GM19043 (cell line): Measurements from ENCODE around the gene ARSA.

Experiments
- ATAC-seq: cut with Tn5 transposase; IDR thresholded peaks from one replicate; pipeline ENCODE4 v1.9.1; 2021; ENCODE audit warnings: low read depth; ENCODE audit not compliant: unreplicated experiment

Gene ARSA

DNA sequence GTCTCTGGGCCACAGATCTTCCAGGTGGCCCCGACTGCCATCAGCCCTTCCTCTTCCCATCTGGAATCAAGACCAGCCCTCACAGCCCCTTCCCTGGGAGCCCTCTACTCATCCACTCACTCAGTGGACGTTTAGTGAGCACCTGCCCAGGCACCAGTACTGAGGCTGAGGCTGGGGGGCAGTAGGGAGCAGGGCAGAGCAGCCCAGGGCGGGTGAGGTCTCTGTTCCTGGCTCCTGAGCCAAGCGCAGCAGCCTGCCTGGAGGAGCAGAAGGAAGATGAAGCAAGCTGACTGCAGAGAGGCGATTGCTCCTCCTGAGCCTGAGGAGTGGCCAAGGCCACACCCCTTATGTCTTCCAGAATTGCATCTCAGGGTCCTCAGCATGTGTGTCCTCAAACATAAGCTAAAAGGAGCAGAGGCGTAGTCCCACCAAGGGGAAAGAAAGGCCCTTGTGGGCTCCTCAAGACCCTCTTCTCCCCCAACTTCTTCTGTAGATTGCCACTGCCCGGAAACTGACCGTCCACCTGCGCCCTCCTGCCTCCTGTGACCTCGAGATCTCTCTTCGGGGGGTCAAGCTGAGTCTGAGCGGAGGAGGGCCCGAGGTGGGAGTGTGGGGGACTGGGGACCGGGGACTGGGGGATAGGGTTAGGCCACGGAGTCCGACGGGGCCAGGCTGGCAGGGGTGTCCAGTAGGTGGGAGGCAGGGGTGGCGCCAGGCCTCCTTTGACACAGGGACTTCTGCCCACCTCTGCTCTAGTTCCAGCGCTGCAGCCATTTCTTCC, 21.6 kb downstream of the ARSA start:
- no peak for ATAC-seq

DNA sequence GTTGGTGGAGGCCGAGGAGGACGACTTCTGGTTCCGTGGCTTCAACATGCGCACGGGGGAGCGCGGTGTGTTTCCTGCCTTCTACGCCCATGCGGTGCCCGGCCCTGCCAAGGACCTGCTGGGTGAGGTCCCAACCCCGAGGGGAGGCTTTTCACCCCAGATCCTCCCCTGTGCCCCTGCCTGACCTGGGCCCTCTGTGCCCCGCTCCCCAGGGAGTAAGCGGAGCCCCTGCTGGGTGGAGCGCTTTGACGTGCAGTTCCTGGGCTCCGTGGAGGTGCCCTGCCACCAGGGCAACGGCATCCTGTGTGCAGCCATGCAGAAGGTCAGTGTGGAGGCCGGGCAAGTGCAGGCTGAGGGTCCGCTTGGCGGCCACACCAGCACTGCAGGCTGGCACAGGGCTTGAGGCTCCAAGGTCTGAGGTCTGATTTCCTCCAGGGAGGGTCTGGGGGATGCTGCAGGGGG, 22.3 kb downstream of the ARSA start:
- ATAC-seq, result no peak

DNA sequence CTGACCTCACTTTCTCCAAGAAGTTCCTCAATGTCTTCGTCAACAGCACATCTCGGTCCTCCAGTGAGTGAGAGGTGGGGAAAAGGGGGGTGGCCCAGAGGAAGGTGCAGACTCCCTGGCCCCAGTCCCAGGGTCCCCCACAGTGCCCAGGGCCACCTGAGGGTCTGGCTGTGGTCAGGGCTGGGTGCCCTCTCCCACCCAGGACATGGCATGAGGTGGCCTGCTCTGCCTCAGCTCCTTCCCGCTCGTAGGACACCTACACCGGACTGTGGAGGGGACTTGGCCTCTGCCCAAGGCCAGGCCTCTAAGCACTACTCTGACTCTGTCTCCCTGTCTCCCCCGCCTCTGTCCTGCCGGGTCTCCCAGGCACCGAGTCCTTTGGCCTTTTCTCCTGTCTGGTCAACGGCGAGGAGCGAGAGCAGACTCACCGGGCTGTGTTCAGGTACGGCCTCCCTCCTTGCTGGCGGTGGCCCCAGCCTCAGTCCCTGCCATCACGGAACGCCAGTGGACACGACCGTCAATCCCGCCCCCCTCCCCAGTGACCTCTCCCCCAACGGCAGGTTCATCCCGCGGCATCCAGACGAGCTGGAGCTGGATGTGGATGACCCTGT, 22.8 kb downstream of the ARSA start:
- ATAC-seq, result no peak

DNA sequence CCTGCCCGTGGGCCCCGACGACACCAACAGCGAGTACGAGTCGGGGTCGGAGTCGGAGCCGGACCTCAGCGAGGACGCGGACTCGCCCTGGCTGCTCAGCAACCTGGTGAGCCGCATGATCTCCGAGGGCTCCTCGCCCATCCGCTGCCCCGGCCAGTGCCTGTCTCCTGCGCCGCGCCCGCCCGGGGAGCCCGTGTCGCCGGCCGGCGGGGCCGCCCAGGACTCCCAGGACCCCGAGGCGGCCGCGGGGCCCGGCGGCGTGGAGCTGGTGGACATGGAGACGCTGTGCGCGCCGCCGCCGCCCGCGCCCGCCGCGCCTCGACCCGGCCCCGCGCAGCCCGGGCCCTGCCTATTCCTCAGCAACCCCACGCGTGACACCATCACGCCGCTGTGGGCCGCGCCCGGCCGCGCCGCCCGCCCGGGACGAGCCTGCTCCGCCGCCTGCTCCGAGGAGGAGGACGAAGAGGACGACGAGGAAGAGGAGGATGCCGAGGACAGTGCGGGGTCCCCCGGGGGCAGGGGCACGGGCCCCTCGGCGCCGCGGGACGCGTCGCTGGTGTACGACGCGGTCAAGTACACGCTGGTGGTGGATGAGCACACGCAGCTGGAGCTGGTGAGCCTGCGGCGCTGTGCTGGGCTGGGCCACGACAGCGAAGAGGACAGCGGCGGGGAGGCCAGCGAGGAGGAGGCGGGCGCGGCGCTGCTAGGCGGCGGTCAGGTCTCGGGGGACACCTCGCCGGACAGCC, 23.5 kb downstream of the ARSA start:
- no peak for ATAC-seq

DNA sequence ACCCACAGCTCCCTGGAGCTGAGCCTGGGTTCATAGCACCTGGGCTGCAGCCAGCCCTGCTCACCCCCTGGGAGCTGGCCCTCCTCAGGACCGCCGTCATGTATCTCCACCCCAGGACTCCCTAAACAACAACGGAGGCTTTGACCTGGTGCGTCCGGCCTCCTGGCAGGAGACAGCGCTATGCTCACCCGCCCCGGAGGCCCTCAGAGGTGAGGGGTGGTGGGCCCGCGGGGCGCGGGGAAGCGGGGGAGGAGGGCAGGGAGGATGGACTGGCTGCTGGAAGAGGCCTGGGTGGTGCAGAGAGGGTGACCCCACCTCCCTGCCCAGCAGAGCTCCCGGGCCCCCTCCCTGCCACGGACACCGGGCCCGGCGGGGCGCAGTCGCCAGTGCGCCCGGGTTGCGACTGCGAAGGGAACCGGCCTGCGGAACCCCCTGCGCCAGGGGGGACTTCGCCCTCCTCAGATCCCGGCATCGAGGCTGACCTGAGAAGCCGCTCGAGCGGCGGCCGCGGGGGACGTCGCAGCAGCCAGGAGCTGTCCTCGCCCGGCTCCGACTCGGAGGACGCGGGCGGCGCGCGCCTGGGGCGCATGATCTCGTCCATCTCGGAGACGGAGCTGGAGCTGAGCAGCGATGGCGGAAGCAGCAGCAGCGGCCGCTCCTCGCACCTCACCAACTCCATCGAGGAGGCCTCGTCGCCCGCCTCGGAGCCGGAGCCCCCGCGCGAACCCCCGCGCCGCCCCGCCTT, 24.3 kb downstream of the ARSA start:
- ATAC-seq, result no peak

DNA sequence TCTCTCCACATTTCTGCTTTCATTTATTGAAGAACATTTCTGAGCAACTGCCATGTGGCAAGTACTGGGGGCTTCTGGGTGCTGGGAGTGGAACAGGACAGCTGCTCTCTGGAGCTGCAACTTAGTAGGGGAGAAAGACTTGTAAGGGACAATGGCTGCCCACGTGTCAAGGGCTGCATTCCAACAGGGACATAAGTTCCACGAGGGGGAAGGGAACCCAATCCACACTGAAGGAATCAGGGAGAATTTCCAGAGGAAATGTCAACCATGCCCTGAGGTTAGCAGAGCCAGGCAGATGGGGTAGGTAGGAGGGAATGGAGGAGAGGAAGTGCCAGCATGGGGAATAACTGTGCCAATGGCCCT, 25.6 kb downstream of the ARSA start:
- ATAC-seq, result no peak

DNA sequence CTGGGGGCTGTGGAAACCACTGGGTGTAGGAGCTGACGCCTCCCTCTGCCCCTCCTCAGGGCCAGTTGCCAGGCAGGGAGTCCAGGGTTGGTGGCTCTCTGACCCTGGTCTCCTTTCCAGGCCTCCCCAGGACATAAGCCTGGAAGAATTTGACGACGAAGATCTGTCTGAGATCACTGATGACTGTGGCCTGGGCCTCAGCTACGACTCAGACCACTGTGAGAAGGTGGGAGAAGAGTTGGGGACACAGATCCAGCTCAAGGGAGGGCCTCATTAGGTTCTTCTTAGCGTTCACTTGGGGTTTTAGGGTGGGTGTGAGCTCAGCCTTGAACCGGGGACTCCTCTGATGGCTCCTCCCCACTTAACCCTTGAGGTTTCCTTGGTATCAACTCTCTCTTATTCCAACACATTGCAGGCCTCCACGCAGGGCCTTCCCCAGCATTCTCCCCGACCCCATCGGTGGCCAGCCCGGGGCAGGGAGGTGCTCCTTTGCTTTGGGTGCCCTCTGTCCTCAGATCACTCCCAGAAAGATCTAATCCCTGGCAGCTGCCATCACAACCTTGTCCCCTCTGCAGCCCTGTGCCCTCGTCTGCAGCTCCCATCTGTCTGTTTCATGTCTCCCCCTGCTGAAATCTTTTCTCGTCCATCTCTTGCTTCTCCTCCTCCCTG, 26.1 kb downstream of the ARSA start:
- no peak for ATAC-seq

DNA sequence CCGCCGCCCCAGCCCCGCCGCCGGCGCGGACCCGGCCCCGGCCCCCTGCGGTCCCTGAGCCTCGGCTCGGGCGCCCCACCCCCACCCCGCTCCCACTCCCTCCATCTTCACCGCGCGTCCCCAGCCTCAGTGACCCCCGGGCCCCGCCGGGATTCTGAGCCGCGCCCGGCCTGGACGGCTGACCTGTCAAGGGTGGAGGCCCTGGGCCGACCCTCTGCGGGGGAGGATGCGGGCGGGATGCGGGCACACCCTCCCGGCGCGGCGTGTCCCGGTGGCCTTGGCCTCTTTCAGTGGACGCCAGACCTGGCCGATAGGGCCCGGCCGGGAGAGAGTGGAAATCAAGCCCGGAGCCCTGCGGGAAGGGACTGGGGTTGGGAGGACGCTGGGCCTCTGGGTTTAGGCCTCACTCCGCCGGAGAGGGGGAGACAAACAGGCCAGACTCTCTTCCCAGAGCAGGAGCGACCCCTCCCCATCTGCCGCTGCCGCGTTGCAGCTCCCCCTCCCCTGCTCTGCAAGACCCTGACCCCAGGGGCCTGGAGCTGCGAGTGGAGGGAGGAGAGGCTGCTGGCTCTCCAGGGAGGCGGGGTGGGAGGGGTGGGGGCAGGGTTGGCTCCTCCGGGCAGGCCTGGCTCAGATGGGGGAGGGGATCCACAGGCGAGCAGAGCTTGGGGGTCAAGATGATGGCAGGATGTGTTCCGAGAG, 26.8 kb downstream of the ARSA start:
- ATAC-seq, result no peak

DNA sequence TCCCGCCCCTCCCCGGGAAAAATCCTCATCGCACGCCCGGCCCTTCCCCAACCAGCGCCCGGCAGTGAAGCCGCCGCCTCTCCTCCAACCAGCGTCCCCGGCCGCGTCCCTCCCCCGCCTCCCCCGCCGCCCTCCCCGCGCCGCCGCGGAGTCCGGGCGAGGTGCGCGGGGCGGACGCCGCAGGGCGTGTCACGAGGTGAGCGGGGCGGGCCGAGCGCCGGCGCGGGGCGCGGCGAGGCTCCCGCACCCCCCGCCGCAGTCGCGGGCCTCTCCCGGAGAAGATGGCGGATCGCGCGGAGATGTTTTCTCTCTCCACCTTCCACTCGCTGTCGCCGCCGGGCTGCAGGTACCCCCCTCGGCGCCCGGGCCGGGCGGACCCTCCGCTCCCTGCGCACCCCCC, 27.4 kb downstream of the ARSA start, which contains the start of gene MAPK8IP2:
Gene MAPK8IP2, plus strand, starts transcription at position 256 of the 400 bp plus-strand sequence. Its CDS starts 26 bp downstream, at position 282.
- ATAC-seq, result no peak

DNA sequence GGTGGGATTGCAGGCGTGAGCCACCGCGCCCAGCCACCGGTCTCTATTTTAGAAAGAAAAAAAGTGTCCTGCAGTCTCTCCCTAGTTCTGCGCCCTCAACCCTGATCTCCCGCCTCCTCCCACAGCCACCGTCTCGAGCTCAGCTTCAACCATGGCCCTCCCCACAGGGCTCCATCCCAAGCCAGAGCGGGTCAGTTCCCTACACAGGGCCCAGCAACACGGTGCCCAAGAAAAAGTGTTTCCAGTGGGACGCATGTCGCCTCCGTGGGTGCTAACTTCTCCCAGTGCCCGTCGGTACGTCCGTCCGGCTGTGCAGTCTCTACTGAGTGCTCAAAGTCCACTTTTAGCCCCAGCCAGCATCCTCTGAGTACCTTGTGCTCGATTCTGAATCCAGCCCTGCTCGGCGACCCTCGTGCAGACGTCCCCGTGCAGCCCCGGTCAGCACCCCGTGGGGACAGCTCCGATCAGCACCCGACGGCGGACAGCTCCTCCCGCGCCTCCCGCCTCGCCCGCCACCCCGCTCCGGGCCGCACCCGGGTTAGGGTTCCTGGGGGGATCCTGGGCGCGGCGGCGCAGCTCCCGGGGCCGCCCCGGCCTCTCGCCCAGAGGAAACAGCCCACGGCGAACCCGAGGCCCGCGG, 28.0 kb downstream of the ARSA start:
- ATAC-seq, result no peak

DNA sequence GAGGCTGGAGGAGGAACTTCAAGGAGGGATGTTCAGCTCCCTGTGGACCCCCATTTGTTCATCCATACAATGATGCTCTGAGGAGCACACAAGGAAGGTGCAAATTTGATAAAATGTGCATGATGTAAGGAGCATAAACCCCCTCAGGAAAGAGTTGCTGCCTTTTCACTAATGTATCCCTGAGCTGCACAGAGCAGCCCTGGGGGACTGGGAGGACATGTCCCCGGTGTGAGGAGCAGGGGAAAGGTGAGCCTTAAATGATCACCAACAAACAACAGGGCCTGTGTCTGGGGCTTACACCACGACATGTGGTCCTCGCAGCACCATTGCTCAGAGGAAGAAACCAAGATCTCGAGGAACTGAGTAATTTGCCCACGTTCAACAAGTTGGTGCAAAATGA, 30.9 kb downstream of the ARSA start:
- no peak for ATAC-seq

DNA sequence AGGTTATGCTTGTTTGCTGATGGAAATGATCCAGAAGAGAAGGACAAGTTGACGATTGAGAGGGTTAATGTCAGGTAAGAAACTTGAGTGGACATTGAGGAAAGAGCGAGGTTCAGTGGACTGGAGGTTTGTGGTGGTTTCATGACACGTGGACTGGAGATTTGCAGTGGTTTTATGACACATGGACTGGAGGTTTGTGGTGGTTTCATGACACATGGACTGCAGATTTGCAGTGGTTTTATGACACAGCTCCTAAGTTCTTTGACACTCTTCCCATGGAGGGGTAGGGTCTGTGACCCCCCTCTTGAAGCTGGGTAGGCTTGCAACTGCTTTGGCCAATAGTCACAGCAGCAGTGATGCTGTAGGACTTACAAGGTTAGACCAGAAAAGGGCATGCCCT, 32.8 kb downstream of the ARSA start:
- ATAC-seq, result no peak

DNA sequence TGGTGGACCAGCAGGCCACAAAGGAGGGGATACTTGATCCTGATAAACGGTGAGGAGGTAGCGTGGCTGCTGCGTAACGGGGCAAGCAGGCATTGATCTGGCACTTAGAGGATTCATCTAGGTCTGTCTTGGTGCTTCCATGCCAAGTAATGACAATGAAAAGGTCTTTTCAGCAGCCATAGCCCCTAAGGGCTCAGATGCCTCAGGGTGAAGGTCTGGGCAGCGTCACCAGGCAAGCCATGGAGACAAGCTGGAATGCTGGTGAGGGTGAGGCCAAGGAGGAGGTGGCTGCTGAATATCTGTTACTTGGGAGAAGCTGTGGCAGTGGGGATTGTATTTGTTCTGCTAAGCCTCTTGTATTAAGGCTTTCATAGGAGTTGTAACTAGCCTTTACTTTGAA, 40.5 kb downstream of the ARSA start:
- no peak for ATAC-seq

DNA sequence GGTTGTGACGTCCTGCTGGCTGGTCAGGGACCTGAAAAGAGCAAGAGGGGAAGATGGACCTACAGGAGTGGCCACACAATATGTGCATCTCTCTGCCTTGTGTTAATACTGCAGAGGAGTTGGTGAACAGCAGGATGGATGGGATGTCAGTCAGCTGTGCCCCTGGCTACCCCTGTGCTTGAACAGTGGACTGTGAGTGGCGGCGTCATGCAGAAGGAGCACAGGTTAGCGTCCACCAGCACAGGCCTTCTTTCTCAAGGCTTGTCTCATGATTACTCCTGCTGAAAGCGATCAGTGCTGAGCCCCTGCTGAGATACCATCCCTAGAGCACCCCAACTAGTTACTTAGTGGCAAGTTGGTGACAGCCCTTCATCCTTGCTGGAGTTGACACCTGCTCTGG, 41.5 kb downstream of the ARSA start:
- ATAC-seq, result no peak

DNA sequence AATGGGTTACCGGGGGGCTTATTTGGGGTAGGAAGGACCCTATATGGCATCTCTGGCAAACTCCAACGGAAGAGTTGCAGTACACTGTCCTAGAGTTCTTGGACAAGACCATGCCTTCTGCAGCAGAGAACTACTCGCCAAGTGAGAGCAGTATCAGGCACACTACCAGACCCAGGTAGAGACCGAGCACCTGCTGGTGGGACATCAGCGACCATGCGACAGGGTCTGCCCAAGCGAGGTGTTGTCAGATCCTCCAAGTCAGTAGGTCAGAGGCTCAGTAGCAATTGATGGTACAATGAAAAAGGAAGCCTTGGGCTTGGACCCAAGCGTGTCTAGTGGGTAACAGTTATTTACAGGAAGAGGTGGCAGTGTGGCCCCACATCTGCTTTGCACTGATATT, 42.2 kb downstream of the ARSA start:
- ATAC-seq, result no peak

DNA sequence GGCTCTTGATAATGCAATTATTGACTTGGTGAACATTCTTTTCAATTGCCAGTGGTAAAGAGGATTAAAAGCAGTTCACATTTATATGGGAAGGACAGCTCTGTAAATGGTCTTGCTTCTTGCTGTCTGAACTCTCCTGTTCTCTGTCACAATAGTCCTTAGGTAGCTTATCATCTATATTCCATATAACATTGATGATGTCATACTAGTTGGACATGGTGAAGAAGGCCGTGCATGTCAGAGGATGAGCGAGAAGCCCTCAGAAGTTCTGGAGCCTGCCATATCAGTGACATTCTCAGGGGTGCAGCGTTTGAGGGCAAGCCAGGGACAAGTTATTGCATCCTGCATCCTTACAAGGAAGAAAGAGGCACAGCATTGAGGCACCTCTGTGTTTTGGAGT, 42.7 kb downstream of the ARSA start:
- ATAC-seq, result no peak

DNA sequence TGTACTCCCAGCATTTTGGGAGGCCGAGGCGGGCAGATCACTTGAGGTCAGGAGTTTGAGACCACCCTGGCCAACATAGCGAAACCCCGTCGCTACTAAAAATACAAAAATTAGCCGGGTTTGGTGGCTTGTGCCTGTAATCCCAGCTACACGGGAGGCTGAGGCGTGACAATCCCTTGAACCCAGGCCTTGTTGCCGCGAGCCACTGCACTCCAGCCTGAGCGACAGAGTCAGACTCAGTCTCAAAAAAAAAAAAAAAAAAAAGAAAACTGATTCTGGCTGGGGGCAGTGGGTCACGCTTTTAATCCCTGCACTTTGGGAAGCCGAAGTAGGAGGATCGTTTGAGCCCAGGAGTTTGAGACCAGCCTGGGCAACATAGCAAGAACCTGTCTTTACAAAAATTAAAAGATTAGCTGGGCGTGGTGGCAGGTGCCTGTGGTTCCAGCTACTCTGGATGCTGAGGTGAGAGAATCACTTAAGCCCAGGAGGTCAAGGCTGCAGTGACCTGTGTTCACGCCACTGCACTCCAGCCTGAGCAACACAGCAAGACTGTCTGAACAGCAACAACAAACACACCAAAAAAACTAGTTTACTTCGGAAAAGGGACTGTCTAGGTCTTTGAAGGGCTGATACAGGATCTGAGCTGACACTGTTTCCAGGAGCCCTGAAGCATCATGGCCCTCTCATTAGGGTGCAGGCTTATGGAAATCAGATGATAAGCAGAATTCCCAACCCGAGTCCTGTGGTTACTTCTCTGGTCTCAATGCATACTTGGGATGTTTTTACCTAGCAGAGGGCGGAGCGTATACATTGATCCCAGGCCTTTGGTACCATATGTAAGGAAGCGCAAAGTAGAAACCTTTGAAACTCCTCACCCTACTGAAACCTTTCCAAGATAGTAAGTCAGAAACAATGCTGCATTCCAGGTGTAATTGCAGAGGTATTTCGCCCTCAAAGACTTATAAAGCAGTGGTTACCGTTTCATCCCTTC, 43.6 kb downstream of the ARSA start:
- no peak for ATAC-seq

DNA sequence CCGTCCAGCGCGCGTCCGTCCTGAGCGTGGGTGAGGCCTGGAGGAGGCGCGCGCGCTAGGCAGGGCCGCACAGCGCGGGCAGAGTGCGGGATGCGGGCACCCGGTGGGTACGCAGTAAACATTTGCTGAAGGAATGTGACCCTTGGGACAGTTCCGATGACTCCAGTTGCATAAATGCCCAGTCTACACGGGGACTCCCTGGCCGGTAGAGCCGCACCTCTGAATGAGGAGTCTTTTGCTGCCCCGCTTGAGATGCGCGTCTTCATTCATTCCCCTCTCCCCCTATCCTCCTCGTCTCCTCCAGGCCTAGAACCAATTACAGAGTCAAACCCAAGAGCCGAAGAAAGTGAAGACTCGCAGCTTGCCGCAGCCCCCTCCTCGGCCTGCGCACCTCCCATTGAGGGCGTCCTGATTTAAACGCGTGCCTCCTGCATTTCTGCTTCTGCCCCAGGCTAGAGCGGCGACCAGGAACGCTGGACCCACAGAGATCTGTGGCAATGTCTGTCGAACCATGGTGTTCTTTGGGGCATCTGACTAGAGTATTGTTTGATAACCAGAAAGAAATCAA, 44.6 kb downstream of the ARSA start:
- no peak for ATAC-seq
